ENCODE results near the gene RGS19. TPM values are rescaled to one million over a fixed set of nuclear protein-coding genes. Genes with fewer than 3 reads are reported as not detected.

Gene RGS19
- total RNA-seq, 2 experiments from 2014 or later, result 9.7 to 14.8 TPM

- Histone ChIP-seq H3K4me3 (ENCODE audit: low read length) (peak within 1 kb of the TSS; percentile 56), H3K4me1 (ENCODE audit: insufficient read depth, low read length) (peaks cover 58% of the 10 kb centered on the region), H3K36me3 (ENCODE audit: insufficient read depth, low read length) (no peaks in the 10 kb centered on the region), H3K27ac (ENCODE audit: low read depth in 1 of 2, low read length in 2 of 2) (peak within 1 kb of the TSS in 1 of 2 donors; percentile 22), H3K9me3 (ENCODE audit: control insufficient read depth in 1 of 2, insufficient read depth in 1 of 2, low read length in 2 of 2) (no peaks in the 10 kb centered on the region), H3K27me3 (ENCODE audit: control insufficient read depth in 1 of 2, insufficient read depth in 2 of 2, low read length in 2 of 2) (no peaks in the 10 kb centered on the region)
- ChIA-PET CTCF (interaction anchor here (1.5 to 1.9 kb wide), 2 partner anchors 20 to 24 kb away, joined by 6 to 15 read pairs; no protein-coding TSS in a partner anchor), POLR2A (interaction anchor here (0.7 to 1.9 kb wide), 11 partner anchors 14 to 494 kb away, joined by 3 to 14 read pairs (median 4); partner anchors contain the start of genes LKAAEAR1, OPRL1, RGS19 and SOX18)
- DNase-seq (peak; percentile 86 to 96 (median 94)), ATAC-seq (ENCODE audit: poor library complexity) (peak; percentile 90)
- H3K4me3 Mint-ChIP-seq, result peak within 1 kb of the TSS; percentile 85
- no peaks in the 10 kb centered on the region for H3K27me3 Mint-ChIP-seq
- no peaks in the 10 kb centered on the region for H3K9me3 Mint-ChIP-seq
- H3K4me1 Mint-ChIP-seq (ENCODE audit: low read depth), result peaks cover 41% of the 10 kb centered on the region
- H3K36me3 Mint-ChIP-seq (ENCODE audit: low read depth), result no peaks in the 10 kb centered on the region
- H3K27ac Mint-ChIP-seq, result peak within 1 kb of the TSS; percentile 48
- intact Hi-C loops (cut with DNase I, micrococcal nuclease), result loop anchor here (1.0 to 10.0 kb wide), 7 partner anchors 16 to 408 kb away; partner anchors contain the start of genes RGS19 (in 2 of the 2), ARFRP1 (in 1 of the 2), DNAJC5 (in 1 of the 2) and PRPF6 (in 1 of the 2)
- no peak for TF ChIP-seq CTCF (IDR thresholded peaks at IDR 0.05)
Measured at GRCh38 chr20:64062596-64063388, 16.5 kb downstream of the RGS19 start, which contains the start of gene TCEA2. TCEA2 (plus strand) TSS chr20:64063198; CDS start chr20:64063313, 115 bp downstream.

GRCh38 chr20:64062276-64062595 lies 17.1 kb downstream of the RGS19 start:
- Histone ChIP-seq H3K27me3 (ENCODE audit: control insufficient read depth in 1 of 2, insufficient read depth in 2 of 2, low read length in 2 of 2) (peaks cover 0 to 2% of the 10 kb centered on the region in 2 experiments), H3K9me3 (ENCODE audit: control insufficient read depth in 1 of 2, insufficient read depth in 1 of 2, low read length in 2 of 2) (no peaks in the 10 kb centered on the region), H3K4me3 (ENCODE audit: low read length) (peak overlapping the region; percentile 52), H3K27ac (ENCODE audit: low read depth in 1 of 2, low read length in 2 of 2) (no peak overlapping the region), H3K36me3 (ENCODE audit: insufficient read depth, low read length) (no peaks in the 10 kb centered on the region), H3K4me1 (ENCODE audit: insufficient read depth, low read length) (peaks cover 58% of the 10 kb centered on the region)
- no peaks in the 10 kb centered on the region for H3K27me3 Mint-ChIP-seq
- ChIA-PET CTCF (interaction anchor here (1.5 to 1.9 kb wide), 2 partner anchors 21 to 24 kb away, joined by 6 to 15 read pairs; no protein-coding TSS in a partner anchor), POLR2A (interaction anchor here (0.7 to 1.9 kb wide), 10 partner anchors 13 to 494 kb away, joined by 3 to 14 read pairs (median 4); partner anchors contain the start of genes LKAAEAR1, OPRL1, RGS19 and SOX18)
- H3K27ac Mint-ChIP-seq, result no peak overlapping the region
- intact Hi-C loops (cut with DNase I, micrococcal nuclease), result loop anchor here (2.0 to 10.0 kb wide), 5 partner anchors 17 to 407 kb away; partner anchors contain the start of genes ARFRP1 (in 1 of the 2), PRPF6 (in 1 of the 2), RGS19 (in 1 of the 2) and RTEL1 (in 1 of the 2)
- no peaks in the 10 kb centered on the region for H3K36me3 Mint-ChIP-seq (ENCODE audit: low read depth)
- DNase-seq (no peak), ATAC-seq (ENCODE audit: poor library complexity) (no peak)
- H3K4me1 Mint-ChIP-seq (ENCODE audit: low read depth), result peaks cover 37% of the 10 kb centered on the region
- H3K4me3 Mint-ChIP-seq, result no peak overlapping the region
- H3K9me3 Mint-ChIP-seq, result no peaks in the 10 kb centered on the region
- TF ChIP-seq CTCF (IDR thresholded peaks at IDR 0.05), result no peak

- H3K36me3 Mint-ChIP-seq (ENCODE audit: low read depth), result no peaks in the 10 kb centered on the region
- no peak overlapping the region for H3K4me3 Mint-ChIP-seq
- H3K27ac ChIP-seq (ENCODE audit: low read depth in 1 of 2, low read length in 2 of 2), result no peak overlapping the region
- peaks cover 0 to 8% of the 10 kb centered on the region in 2 experiments for H3K9me3 ChIP-seq (ENCODE audit: control insufficient read depth in 1 of 2, insufficient read depth in 1 of 2, low read length in 2 of 2)
- intact Hi-C loops (cut with DNase I, micrococcal nuclease), result no loop called here
- peaks cover 0 to 11% of the 10 kb centered on the region in 2 experiments for H3K27me3 ChIP-seq (ENCODE audit: control insufficient read depth in 1 of 2, insufficient read depth in 2 of 2, low read length in 2 of 2)
- H3K36me3 ChIP-seq (ENCODE audit: insufficient read depth, low read length), result no peaks in the 10 kb centered on the region
- H3K27me3 Mint-ChIP-seq, result peaks cover 7% of the 10 kb centered on the region
- TF ChIP-seq CTCF (IDR thresholded peaks at IDR 0.05), result no peak
- CTCF ChIA-PET, result interaction anchor here (2.3 kb wide), 1 partner anchor 20 kb away, joined by 19 read pairs; no protein-coding TSS in a partner anchor
- no peaks in the 10 kb centered on the region for H3K9me3 Mint-ChIP-seq
- POLR2A ChIA-PET, result interaction anchor here (1.2 to 2.8 kb wide), 2 partner anchors 20 to 521 kb away, joined by 3 to 13 read pairs; no protein-coding TSS in a partner anchor
- ATAC-seq (ENCODE audit: poor library complexity) (no peak), DNase-seq (no peak)
- H3K4me1 ChIP-seq (ENCODE audit: insufficient read depth, low read length), result peaks cover 29% of the 10 kb centered on the region
- H3K4me1 Mint-ChIP-seq (ENCODE audit: low read depth), result peaks cover 4% of the 10 kb centered on the region
- no peak overlapping the region for H3K4me3 ChIP-seq (ENCODE audit: low read length)
- H3K27ac Mint-ChIP-seq, result no peak overlapping the region
Measured at GRCh38 chr20:64058536-64058935, 20.8 kb downstream of the RGS19 start.
